Karpas-422 (cell line): Measurements from ENCODE around the gene EFL1. TPM values are rescaled to one million over a fixed set of nuclear protein-coding genes. Genes with fewer than 3 reads are reported as not detected.

Experiments
- DNase-seq: peaks from one replicate; pipeline ENCODE4 v3.0.0-alpha.2; 2015
- H2AFZ ChIP-seq: fragments of 200-600 bp; sonication (generic); 2 replicates; pipeline ENCODE4 v1.6.1; 2014; ENCODE audit warnings: antibody characterized with exemption, low read length, mixed read lengths
- H3K27ac ChIP-seq: fragments of 200-600 bp; sonication (generic); 2 replicates; pipeline ENCODE4 v1.5.1; 2014; ENCODE audit warnings: mild to moderate bottlenecking, low read length, moderate library complexity
- H3K27me3 ChIP-seq: fragments of 200-600 bp; sonication (generic); 2 replicates; pipeline ENCODE4 v1.6.1; 2014; ENCODE audit warnings: low read length, mixed read lengths
- H3K36me3 ChIP-seq: fragments of 200-600 bp; sonication (generic); 2 replicates; pipeline ENCODE4 v1.6.1; 2014; ENCODE audit warnings: low read length, mixed read lengths; ENCODE audit not compliant: insufficient read depth
- H3K4me1 ChIP-seq: fragments of 200-600 bp; sonication (generic); 2 replicates; pipeline ENCODE4 v1.6.1; 2014; ENCODE audit warnings: mild to moderate bottlenecking, low read length, mixed read lengths
- H3K4me2 ChIP-seq: fragments of 200-600 bp; sonication (generic); 2 replicates; pipeline ENCODE4 v1.6.1; 2014; ENCODE audit warnings: low read length, low read depth, mild to moderate bottlenecking; ENCODE audit not compliant: poor library complexity, severe bottlenecking
- H3K4me3 ChIP-seq: fragments of 200-600 bp; sonication (generic); 2 replicates; pipeline ENCODE4 v1.5.1; 2014; ENCODE audit warnings: mild to moderate bottlenecking, antibody characterized with exemption, low read length, mixed read lengths
- H3K79me2 ChIP-seq: fragments of 200-600 bp; sonication (generic); 2 replicates; pipeline ENCODE4 v1.6.1; 2014; ENCODE audit warnings: mild to moderate bottlenecking, low read length, mixed read lengths
- H3K9ac ChIP-seq: fragments of 200-600 bp; sonication (generic); 2 replicates; pipeline ENCODE4 v1.6.0; 2014; ENCODE audit warnings: low read length
- H3K9me2 ChIP-seq: fragments of 200-600 bp; sonication (generic), shearing (Covaris generic); replicated peaks from 2 replicates; pipeline ENCODE4 v1.6.0; 2014; ENCODE audit warnings: mild to moderate bottlenecking, low read length, moderate library complexity; ENCODE audit not compliant: insufficient read depth
- H3K9me3 ChIP-seq: fragments of 300-700, 200-600 bp; sonication (generic); 2 replicates; pipeline ENCODE4 v1.6.1; 2014; ENCODE audit warnings: low read length, mixed read lengths
- H4K20me1 ChIP-seq: fragments of 200-600 bp; sonication (generic); 2 replicates; pipeline ENCODE4 v1.6.1; 2014; ENCODE audit warnings: mild to moderate bottlenecking, antibody characterized with exemption, low read length, low read depth; ENCODE audit not compliant: insufficient read depth
- total RNA-seq: library from RNA; depleted of rRNA; stranded (reverse); fragments of >200 nt; shearing (Covaris generic); gene quantifications from 2 replicates; pipeline ENCODE4 v1.2.3, GENCODE V29; 2014; ENCODE audit warnings: low replicate concordance

The EFL1 gene
- total RNA-seq, 1 experiment from 2014 or later, result 30.7 TPM

DNA sequence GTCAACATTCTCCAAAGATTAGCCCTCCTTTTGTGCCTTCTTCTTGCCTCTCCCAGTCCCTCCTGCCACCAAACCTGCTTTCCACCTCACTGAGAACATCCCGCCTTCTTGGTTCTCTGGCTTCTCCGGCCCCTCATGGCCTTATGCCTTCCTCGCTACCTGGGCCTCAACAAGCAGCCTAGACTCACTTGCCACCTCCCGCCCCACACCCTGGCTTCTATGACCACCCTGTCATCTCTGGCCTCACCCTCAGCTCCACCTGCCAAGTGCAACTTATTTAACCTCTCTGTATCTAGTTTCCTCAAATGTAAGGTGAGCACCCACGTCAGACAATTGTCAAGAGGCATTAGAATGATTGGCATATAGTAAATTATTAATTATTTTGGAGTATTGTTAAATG lies 147.9 kb downstream of the EFL1 start:
- Histone ChIP-seq H3K9me3 (no peaks in the 10 kb centered on the region), H2AFZ (no peak overlapping the region), H3K9ac (no peak overlapping the region), H3K4me1 (no peaks in the 10 kb centered on the region), H3K79me2 (no peaks in the 10 kb centered on the region), H3K4me2 (no peak overlapping the region), H4K20me1 (no peaks in the 10 kb centered on the region), H3K4me3 (no peak overlapping the region), H3K36me3 (no peaks in the 10 kb centered on the region), H3K27me3 (no peaks in the 10 kb centered on the region), H3K27ac (no peak overlapping the region), H3K9me2 (no peaks in the 10 kb centered on the region)
- no peak for DNase-seq

DNA sequence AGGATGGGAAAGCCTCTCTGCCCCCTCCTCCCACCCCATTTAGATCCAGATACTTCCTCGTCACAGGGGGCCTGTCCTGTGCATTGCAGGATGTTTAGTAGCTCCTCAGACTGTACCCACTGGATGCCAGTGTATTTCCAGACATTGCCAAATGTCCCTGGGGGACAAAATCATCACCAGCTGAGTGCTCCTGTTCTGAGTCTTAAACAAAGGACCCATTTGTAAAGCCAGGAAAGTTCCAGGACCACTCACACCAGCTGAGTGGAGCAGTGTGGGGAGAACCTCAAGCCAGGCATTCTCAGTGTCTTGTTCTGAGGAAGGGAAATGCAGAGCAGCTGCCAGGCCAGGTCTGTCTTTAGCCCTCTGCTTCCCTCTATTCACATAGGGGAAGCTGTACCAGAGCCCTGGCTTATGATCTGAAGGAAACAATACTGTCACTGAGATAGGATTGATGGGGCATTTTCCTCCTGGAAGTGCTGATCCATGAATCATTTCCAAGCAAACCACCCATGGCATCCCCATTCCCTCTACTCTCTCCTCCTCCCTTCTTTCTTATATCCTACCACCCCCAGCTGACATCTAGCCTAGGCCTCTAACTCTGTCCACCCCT lies 149.3 kb downstream of the EFL1 start:
- H3K4me2 ChIP-seq, result no peak overlapping the region

DNA sequence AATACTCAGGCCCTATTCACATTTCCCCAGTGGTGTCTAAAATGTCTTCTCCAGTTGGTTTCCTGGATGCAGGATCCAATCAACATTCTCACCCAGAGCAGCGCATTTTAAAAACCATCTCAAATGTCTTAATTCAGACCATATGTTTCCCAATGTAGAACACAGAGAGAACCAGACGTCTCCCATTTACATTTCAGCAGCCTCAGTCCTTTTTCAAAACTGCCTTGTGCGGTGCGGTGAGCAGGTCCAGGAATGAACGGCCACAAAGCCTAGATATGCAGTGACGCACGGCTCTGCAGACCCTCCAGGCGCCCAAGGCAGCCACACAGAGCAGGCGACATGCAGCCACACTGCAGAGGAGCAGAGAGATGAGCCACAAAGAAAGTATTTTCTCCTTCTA lies 150.6 kb downstream of the EFL1 start:
- H3K36me3 ChIP-seq, result no peaks in the 10 kb centered on the region
- H2AFZ ChIP-seq, result no peak overlapping the region
- no peaks in the 10 kb centered on the region for H3K27me3 ChIP-seq
- H3K79me2 ChIP-seq, result no peaks in the 10 kb centered on the region
- no peak overlapping the region for H3K4me3 ChIP-seq
- no peaks in the 10 kb centered on the region for H3K9me3 ChIP-seq
- H3K27ac ChIP-seq, result no peak overlapping the region
- H4K20me1 ChIP-seq, result no peaks in the 10 kb centered on the region
- no peak overlapping the region for H3K9ac ChIP-seq
- H3K9me2 ChIP-seq, result no peaks in the 10 kb centered on the region
- no peak overlapping the region for H3K4me2 ChIP-seq
- no peak for DNase-seq
- no peaks in the 10 kb centered on the region for H3K4me1 ChIP-seq

More for the DNA sequence above, 149.3 kb downstream of the EFL1 start:
- Histone ChIP-seq H3K27ac (no peak overlapping the region), H3K9ac (no peak overlapping the region), H3K4me1 (no peaks in the 10 kb centered on the region), H2AFZ (no peak overlapping the region), H3K9me2 (no peaks in the 10 kb centered on the region), H3K4me3 (no peak overlapping the region), H4K20me1 (no peaks in the 10 kb centered on the region), H3K9me3 (no peaks in the 10 kb centered on the region), H3K36me3 (no peaks in the 10 kb centered on the region), H3K27me3 (no peaks in the 10 kb centered on the region), H3K79me2 (no peaks in the 10 kb centered on the region)
- DNase-seq, result no peak

DNA sequence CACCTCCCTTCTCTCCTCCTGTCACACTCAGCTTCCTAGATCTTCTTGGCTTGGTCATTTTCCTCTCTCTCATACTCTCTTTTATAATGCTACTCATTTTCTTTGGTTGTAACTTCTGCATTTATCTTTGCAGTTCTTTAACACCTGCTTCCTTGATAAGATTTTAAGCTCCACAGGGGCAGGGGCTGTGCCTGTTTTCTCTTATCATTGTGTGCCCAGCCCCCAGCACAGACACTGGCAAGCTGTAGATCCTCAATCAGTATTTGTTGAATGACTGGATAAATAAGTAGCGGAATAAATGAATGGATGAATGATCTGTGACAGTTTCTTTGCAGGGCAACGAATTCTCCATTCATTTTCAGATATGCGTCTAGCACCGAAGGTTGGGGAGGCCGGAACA lies 152.4 kb downstream of the EFL1 start:
- Histone ChIP-seq H3K4me2 (no peak overlapping the region), H3K27ac (no peak overlapping the region), H2AFZ (no peak overlapping the region), H3K27me3 (no peaks in the 10 kb centered on the region), H3K9me3 (no peaks in the 10 kb centered on the region), H4K20me1 (no peaks in the 10 kb centered on the region), H3K36me3 (no peaks in the 10 kb centered on the region), H3K4me1 (no peaks in the 10 kb centered on the region), H3K79me2 (no peaks in the 10 kb centered on the region), H3K4me3 (no peak overlapping the region), H3K9me2 (no peaks in the 10 kb centered on the region), H3K9ac (no peak overlapping the region)
- DNase-seq, result no peak

DNA sequence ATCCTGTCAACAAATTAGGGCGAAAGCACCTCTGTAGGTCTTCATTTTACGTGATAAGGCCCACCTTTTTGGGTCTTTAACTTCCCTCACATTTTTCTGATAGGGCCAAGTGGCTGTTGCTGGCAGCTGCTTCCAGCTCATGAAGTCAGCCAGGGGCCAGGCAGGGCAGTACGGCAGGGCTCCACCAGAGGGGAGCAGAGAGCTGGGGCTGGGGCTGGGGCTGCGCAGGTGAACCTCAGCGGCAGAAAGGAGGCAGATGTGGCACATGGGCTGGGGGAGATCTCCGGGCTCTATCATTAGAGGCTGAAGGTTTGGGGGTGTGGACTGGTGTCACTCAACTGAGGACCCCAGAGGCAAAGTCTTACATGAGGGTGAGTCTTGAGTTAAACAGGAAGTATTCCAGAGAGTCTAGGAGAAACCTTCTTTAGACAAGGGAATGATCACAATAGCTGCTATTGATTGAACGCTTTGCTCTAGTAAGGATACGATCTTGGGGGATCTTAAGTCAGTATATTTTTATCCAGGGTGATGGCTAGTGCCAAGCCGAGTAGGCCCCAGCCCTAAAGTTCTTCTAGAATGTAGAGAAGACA lies 153.9 kb downstream of the EFL1 start:
- Histone ChIP-seq H3K36me3 (no peaks in the 10 kb centered on the region), H3K27ac (no peak overlapping the region), H3K9me2 (no peaks in the 10 kb centered on the region), H3K4me1 (no peaks in the 10 kb centered on the region), H3K27me3 (no peaks in the 10 kb centered on the region), H3K9ac (no peak overlapping the region), H4K20me1 (no peaks in the 10 kb centered on the region), H3K79me2 (no peaks in the 10 kb centered on the region), H3K4me2 (no peak overlapping the region), H3K9me3 (no peaks in the 10 kb centered on the region), H2AFZ (no peak overlapping the region), H3K4me3 (no peak overlapping the region)
- DNase-seq, result peak; percentile 91

DNA sequence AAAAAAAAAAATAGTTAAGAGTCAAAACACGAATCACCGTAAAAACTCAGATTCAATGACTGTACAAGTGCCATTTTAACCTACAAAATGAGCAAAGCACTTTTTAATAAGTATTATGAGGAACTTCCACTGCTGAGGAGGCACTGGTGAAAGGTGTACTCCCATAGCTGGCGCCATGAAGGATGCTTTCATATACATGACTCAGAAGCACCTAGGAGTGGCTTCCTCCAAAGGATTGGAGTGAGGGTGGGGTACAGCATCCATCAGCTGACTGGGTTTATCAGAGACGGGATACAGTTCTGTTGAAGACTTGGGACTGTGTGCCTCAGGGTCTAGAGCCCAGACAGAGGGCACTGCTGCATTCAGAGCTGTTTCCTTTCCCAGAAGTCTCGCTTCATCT lies 155.9 kb downstream of the EFL1 start:
- Histone ChIP-seq H3K27me3 (no peaks in the 10 kb centered on the region), H3K9me2 (no peaks in the 10 kb centered on the region), H3K27ac (no peak overlapping the region), H3K9me3 (no peaks in the 10 kb centered on the region), H3K4me1 (no peaks in the 10 kb centered on the region), H4K20me1 (no peaks in the 10 kb centered on the region), H3K9ac (no peak overlapping the region), H2AFZ (no peak overlapping the region), H3K4me2 (no peak overlapping the region), H3K4me3 (no peak overlapping the region), H3K79me2 (no peaks in the 10 kb centered on the region), H3K36me3 (no peaks in the 10 kb centered on the region)
- no peak for DNase-seq

DNA sequence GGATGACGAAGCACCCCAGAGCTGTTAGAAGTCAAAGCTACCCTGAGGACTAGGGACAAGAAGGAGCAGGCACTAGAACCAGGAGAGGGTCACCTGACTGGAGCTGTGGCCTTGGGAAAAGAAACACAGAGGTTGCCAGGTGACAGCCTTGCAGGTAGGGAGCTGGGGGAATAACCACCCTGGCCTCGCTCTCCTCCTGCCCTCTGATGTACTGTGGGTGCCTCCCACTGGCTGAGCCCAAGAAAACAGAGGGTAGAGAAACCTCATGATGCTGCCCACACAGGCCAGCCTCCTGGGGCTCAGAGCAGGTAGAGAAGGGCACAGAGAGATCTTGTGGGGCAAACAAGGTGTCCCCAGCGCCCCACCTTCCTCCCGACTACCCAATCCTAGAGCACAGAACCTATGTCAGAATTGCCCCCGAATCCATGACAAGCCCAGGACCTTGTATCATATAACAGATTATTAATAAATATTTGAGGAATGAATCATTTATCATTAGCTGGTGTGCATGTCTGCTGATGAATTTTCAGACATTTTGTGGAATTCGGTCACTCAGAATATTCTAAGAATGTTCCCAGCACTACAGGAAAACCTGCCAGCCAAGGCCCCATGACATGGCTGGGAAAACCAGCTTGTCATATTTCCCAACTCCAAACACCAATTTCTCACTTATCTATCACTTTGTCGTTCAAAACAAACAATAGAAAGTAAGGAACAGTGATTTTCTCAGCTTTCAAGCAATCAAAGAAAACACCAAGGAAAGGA lies 156.9 kb downstream of the EFL1 start:
- Histone ChIP-seq H3K27me3 (no peaks in the 10 kb centered on the region), H3K27ac (no peak overlapping the region), H3K9ac (no peak overlapping the region), H2AFZ (no peak overlapping the region), H4K20me1 (no peaks in the 10 kb centered on the region), H3K4me3 (no peak overlapping the region), H3K9me3 (no peaks in the 10 kb centered on the region), H3K79me2 (no peaks in the 10 kb centered on the region), H3K9me2 (no peaks in the 10 kb centered on the region), H3K36me3 (no peaks in the 10 kb centered on the region), H3K4me2 (no peak overlapping the region), H3K4me1 (peaks cover 5% of the 10 kb centered on the region)
- DNase-seq, result no peak

DNA sequence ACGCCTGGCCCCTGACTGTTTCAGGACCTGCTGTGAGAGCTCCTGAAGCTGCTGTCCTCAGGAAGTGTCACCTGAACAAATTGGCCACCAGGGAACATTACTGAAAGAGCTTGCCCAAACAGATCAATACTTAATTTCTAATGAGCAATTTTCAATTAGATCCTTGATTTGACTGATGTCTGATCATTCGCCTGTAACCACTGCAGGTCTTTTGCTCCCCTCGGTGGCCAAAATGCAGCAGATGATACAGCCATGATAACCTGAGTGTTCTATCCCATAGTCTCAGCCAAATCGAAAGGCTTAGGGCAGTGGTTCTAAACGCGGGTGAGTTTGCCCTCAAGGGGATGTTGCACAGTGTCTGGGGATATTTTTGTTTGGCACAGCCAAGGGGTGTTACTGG lies 159.1 kb downstream of the EFL1 start:
- Histone ChIP-seq H3K9ac (no peak overlapping the region), H2AFZ (no peak overlapping the region), H3K27me3 (no peaks in the 10 kb centered on the region), H3K79me2 (no peaks in the 10 kb centered on the region), H3K4me3 (no peak overlapping the region), H3K4me2 (no peak overlapping the region), H3K9me3 (no peaks in the 10 kb centered on the region), H3K4me1 (peaks cover 14% of the 10 kb centered on the region), H3K27ac (no peak overlapping the region), H3K9me2 (no peaks in the 10 kb centered on the region), H3K36me3 (no peaks in the 10 kb centered on the region), H4K20me1 (no peaks in the 10 kb centered on the region)
- DNase-seq, result no peak
